H1 (cell line): ENCODE data around the gene PSME1. TPM values are rescaled to one million over a fixed set of nuclear protein-coding genes. Genes with fewer than 3 reads are reported as not detected.

Experiments used
- CTCF ChIA-PET: fragments of 300-600 bp; sonication (Branson Sonifier 250); formaldehyde crosslinking; loops from one replicate; lab custom pipeline; 2021; ENCODE audit not compliant: partially characterized antibody; lab: Charles Lee
- POLR2A ChIA-PET: fragments of 300-600 bp; sonication (Branson Sonifier 250); formaldehyde crosslinking; loops from one replicate; lab custom pipeline; 2021; ENCODE audit warnings: inconsistent platforms; ENCODE audit not compliant: partially characterized antibody; lab: Charles Lee
- DNase-seq, 2 experiments: peaks; one replicate each; pipeline versions ENCODE4 v3.0.0 to v3.0.0-alpha.2; 2010 to 2022; ENCODE audit warnings: low spot score in 2 of 2, low read depth in 1 of 2, mixed read lengths in 1 of 2
- FAIRE-seq: peaks from 2 replicates; lab custom pipeline; 2011; peaks lifted over from hg19 to GRCh38; lab: Jason Lieb, UNC
- H2AFZ ChIP-seq: 2 replicates; pipeline ENCODE4 v1.8.1; 2012; ENCODE audit warnings: low read length, inconsistent platforms
- H2AK5ac ChIP-seq: 2 replicates; pipeline ENCODE4 v1.6.1; 2013; ENCODE audit warnings: low read depth, low read length
- H2BK120ac ChIP-seq: replicated peaks from 2 replicates; pipeline ENCODE3; 2013; ENCODE audit warnings: low read depth, low read length, inconsistent platforms
- H2BK12ac ChIP-seq: 2 replicates; pipeline ENCODE4 v1.6.1; 2013; ENCODE audit warnings: low read depth, low read length
- H2BK15ac ChIP-seq: 2 replicates; pipeline ENCODE4 v1.6.1; 2013; ENCODE audit warnings: low read length
- H2BK20ac ChIP-seq: 2 replicates; pipeline ENCODE4 v1.6.1; 2013; ENCODE audit warnings: low read length
- H2BK5ac ChIP-seq: 2 replicates; pipeline ENCODE4 v1.6.1; 2013; ENCODE audit warnings: low read depth, low read length
- H3K14ac ChIP-seq: 2 replicates; pipeline ENCODE4 v1.6.1; 2013; ENCODE audit warnings: inconsistent platforms; ENCODE audit not compliant: insufficient read length
- H3K18ac ChIP-seq: 2 replicates; pipeline ENCODE4 v1.6.1; 2013; ENCODE audit warnings: low read length; ENCODE audit errors: extremely low read depth
- H3K23ac ChIP-seq: 2 replicates; pipeline ENCODE4 v1.6.1; 2013; ENCODE audit warnings: inconsistent platforms; ENCODE audit not compliant: insufficient read length
- H3K23me2 ChIP-seq: 2 replicates; pipeline ENCODE4 v1.6.1; 2013; ENCODE audit warnings: low read depth, low read length
- H3K27ac ChIP-seq: 2 replicates; pipeline ENCODE4 v1.6.1; 2011; ENCODE audit warnings: low read depth, low read length, inconsistent platforms
- H3K27me3 ChIP-seq, 4 experiments: replicated peaks in 1 of 4; 1 replicate in 1 of 4; 2 replicates in 3 of 4; pipeline versions ENCODE4 v1.6.1 to v1.8.1; 2011 to 2013; ENCODE audit warnings: low read length in 3 of 4, mild to moderate bottlenecking in 3 of 4, inconsistent platforms in 2 of 4, mixed read lengths in 2 of 4, moderate library complexity in 1 of 4; ENCODE audit not compliant: control insufficient read depth in 3 of 4, insufficient read depth in 3 of 4; ENCODE audit errors: extremely low read depth in 1 of 4
- H3K36me3 ChIP-seq, 4 experiments: 2 replicates each; pipeline versions ENCODE4 v1.6.1 to v1.8.1; 2011 to 2013; ENCODE audit warnings: mild to moderate bottlenecking in 4 of 4, low read length in 3 of 4, moderate library complexity in 2 of 4, control low read depth in 1 of 4, inconsistent platforms in 1 of 4; ENCODE audit not compliant: insufficient read depth in 4 of 4, control insufficient read depth in 2 of 4
- H3K4ac ChIP-seq: replicated peaks from 2 replicates; pipeline ENCODE3; 2013; ENCODE audit warnings: low read length, low read depth, mixed read lengths, inconsistent platforms; ENCODE audit not compliant: insufficient read length
- H3K4me1 ChIP-seq, 4 experiments: replicated peaks in 1 of 4; 1 replicate in 1 of 4; 2 replicates in 3 of 4; pipeline versions ENCODE4 v1.6.1 to v1.8.1; 2011 to 2013; ENCODE audit warnings: low read length in 3 of 4, inconsistent platforms in 2 of 4, mixed read lengths in 1 of 4; ENCODE audit not compliant: insufficient read depth in 4 of 4, control insufficient read depth in 3 of 4
- H3K4me2 ChIP-seq, 2 experiments: 2 replicates each; pipeline versions ENCODE4 v1.6.1 to v1.8.1; 2011 to 2013; ENCODE audit warnings: low read depth in 2 of 2, low read length in 2 of 2, control low read depth in 1 of 2, inconsistent platforms in 1 of 2, mild to moderate bottlenecking in 1 of 2; ENCODE audit not compliant: insufficient read depth in 1 of 2
- H3K4me3 ChIP-seq, 4 experiments: fragments of 200-600, 300-600 bp in 1 of 4; sonication (generic), shearing (Covaris generic), sonication (Bioruptor Twin) in 1 of 4; 2 replicates each; pipeline versions ENCODE4 v1.5.1 to v1.8.1; 2011 to 2016; ENCODE audit warnings: low read length in 4 of 4, low read depth in 3 of 4, control low read depth in 2 of 4, inconsistent platforms in 2 of 4, mild to moderate bottlenecking in 2 of 4, mixed read lengths in 1 of 4, moderate library complexity in 1 of 4; ENCODE audit not compliant: insufficient read depth in 2 of 4; ENCODE audit errors: extremely low read depth in 1 of 4
- H3K56ac ChIP-seq: replicated peaks from 2 replicates; pipeline ENCODE3; 2013; ENCODE audit warnings: low read depth, mild to moderate bottlenecking, mixed read lengths, low read length, inconsistent platforms; ENCODE audit not compliant: insufficient read length
- H3K79me1 ChIP-seq: 2 replicates; pipeline ENCODE4 v1.6.1; 2013; ENCODE audit warnings: low read depth, low read length, control low read depth
- H3K79me2 ChIP-seq, 2 experiments: 2 replicates each; pipeline versions ENCODE4 v1.6.1 to v1.8.1; 2012 to 2013; ENCODE audit warnings: low read length in 2 of 2, mild to moderate bottlenecking in 2 of 2, inconsistent platforms in 1 of 2; ENCODE audit not compliant: insufficient read depth in 2 of 2, control insufficient read depth in 1 of 2
- H3K9ac ChIP-seq, 4 experiments: replicated peaks in 1 of 4; 1 replicate in 1 of 4; 2 replicates in 3 of 4; pipeline versions ENCODE4 v1.6.1 to v1.8.1; 2011 to 2013; ENCODE audit warnings: low read depth in 3 of 4, low read length in 3 of 4, control low read depth in 2 of 4, mild to moderate bottlenecking in 2 of 4, moderate library complexity in 2 of 4, inconsistent platforms in 1 of 4; ENCODE audit errors: extremely low read depth in 1 of 4
- H3K9me3 ChIP-seq, 2 experiments: 2 replicates each; pipeline versions ENCODE4 v1.6.1 to v1.8.1; 2012 to 2013; ENCODE audit warnings: mild to moderate bottlenecking in 2 of 2, moderate library complexity in 2 of 2, control low read depth in 1 of 2, inconsistent platforms in 1 of 2, low read depth in 1 of 2, low read length in 1 of 2, mixed read lengths in 1 of 2; ENCODE audit not compliant: insufficient read depth in 2 of 2
- H4K20me1 ChIP-seq, 2 experiments: replicated peaks in 1 of 2; 2 replicates each; pipeline versions ENCODE3 to v1.8.1; 2011 to 2013; ENCODE audit warnings: inconsistent platforms in 2 of 2, low read length in 2 of 2, mild to moderate bottlenecking in 1 of 2; ENCODE audit not compliant: insufficient read depth in 2 of 2, control insufficient read depth in 1 of 2
- H4K5ac ChIP-seq: 2 replicates; pipeline ENCODE4 v1.6.1; 2013; ENCODE audit warnings: low read length, low read depth, mixed read lengths, inconsistent platforms; ENCODE audit not compliant: insufficient read length
- H4K8ac ChIP-seq: 2 replicates; pipeline ENCODE4 v1.8.0; 2013; ENCODE audit warnings: mild to moderate bottlenecking, moderate library complexity, low read length, inconsistent platforms; ENCODE audit not compliant: insufficient read depth; ENCODE audit errors: extremely low read depth
- H4K91ac ChIP-seq: replicated peaks from 2 replicates; pipeline ENCODE3; 2013; ENCODE audit warnings: low read length, mixed read lengths, inconsistent platforms; ENCODE audit not compliant: insufficient read length
- BACH1 ChIP-seq: IDR thresholded peaks from 2 replicates; pipeline ENCODE4 v1.6.1; 2012; ENCODE audit warnings: low read length, improper control_type of control experiment
- CEBPB ChIP-seq: IDR thresholded peaks from 2 replicates; pipeline ENCODE4 v1.6.1; 2012; ENCODE audit warnings: low read depth, low read length
- CREB1 ChIP-seq: IDR thresholded peaks from 2 replicates; pipeline ENCODE4 v1.6.1; 2012; ENCODE audit warnings: inconsistent platforms
- CTBP2 ChIP-seq: IDR thresholded peaks from 2 replicates; pipeline ENCODE4 v1.7.0; 2011; ENCODE audit warnings: borderline replicate concordance, mild to moderate bottlenecking, moderate library complexity, mixed read lengths, low read length; ENCODE audit not compliant: insufficient read depth, insufficient read length
- KDM1A ChIP-seq: fragments of 200-600, 300-600 bp; sonication (generic); IDR thresholded peaks from 2 replicates; pipeline ENCODE4 v1.7.1; 2016; ENCODE audit warnings: mild to moderate bottlenecking, low read length, borderline replicate concordance
- NRF1 ChIP-seq: IDR thresholded peaks from 2 replicates; pipeline ENCODE4 v1.6.1; 2011; ENCODE audit warnings: mild to moderate bottlenecking, low read depth, low read length, improper control_type of control experiment
- POLR2A ChIP-seq, 2 experiments: IDR thresholded peaks; 1 replicate in 1 of 2; 2 replicates in 1 of 2; pipeline ENCODE4 v1.6.1; 2011; ENCODE audit warnings: low read depth in 2 of 2, low read length in 2 of 2, mild to moderate bottlenecking in 2 of 2; ENCODE audit errors: control extremely low read depth in 1 of 2
- POLR2AphosphoS5 ChIP-seq: IDR thresholded peaks from 2 replicates; pipeline ENCODE4 v1.6.1; 2011; ENCODE audit warnings: low read depth, low read length
- RNF2 ChIP-seq: fragments of 200-900, 300-1000 bp; sonication (generic); IDR thresholded peaks from 2 replicates; pipeline ENCODE4 v1.7.1; 2016; ENCODE audit warnings: borderline replicate concordance, low read depth, mild to moderate bottlenecking, antibody characterized with exemption, low read length; ENCODE audit not compliant: poor library complexity, severe bottlenecking; ENCODE audit errors: missing control alignments
- SAP30 ChIP-seq: fragments of 300-600 bp; sonication (generic); IDR thresholded peaks from 2 replicates; pipeline ENCODE4 v1.7.1; 2012; ENCODE audit warnings: low read length, moderate library complexity, mild to moderate bottlenecking, inconsistent platforms; ENCODE audit not compliant: insufficient read depth, insufficient replicate concordance
- SRF ChIP-seq: IDR thresholded peaks from 2 replicates; pipeline ENCODE4 v1.6.1; 2011; ENCODE audit warnings: mild to moderate bottlenecking, low read depth, low read length, moderate library complexity
- TBP ChIP-seq: IDR thresholded peaks from 2 replicates; pipeline ENCODE4 v1.6.1; 2011; ENCODE audit warnings: low read depth, low read length, improper control_type of control experiment
- USF2 ChIP-seq: IDR thresholded peaks from 2 replicates; pipeline ENCODE4 v1.6.1; 2011; ENCODE audit warnings: low read length, improper control_type of control experiment
- WGBS, 2 experiments: shearing (Covaris generic) in 1 of 2; methylation state at CpG; one replicate each; pipeline versions ENCODE4 v1.1.6 to v1.1.7; 2013 to 2015; ENCODE audit warnings: low lambda C conversion rate in 2 of 2, mixed read lengths in 2 of 2, inconsistent platforms in 1 of 2, low coverage in 1 of 2, missing lambda C conversion rate in 1 of 2; ENCODE audit not compliant: insufficient replicate concordance in 2 of 2, insufficient coverage in 1 of 2, insufficient read length in 1 of 2; ENCODE audit errors: extremely low coverage in 1 of 2, missing lambda C conversion rate in 1 of 2; 5-methylcytosine and 5-hydroxymethylcytosine counted together
- polyA plus RNA-seq, 7 experiments: library from polyadenylated mRNA; depleted of rRNA in 3 of 7; stranded (reverse) in 5 of 7; unstranded in 2 of 7; fragments of >200 nt in 5 of 7; fragments of 200-250 nt in 2 of 7; gene quantifications; 1 replicate in 5 of 7; 2 replicates in 1 of 7; 4 replicates in 1 of 7; pipeline versions ENCODE4 v1.2.1 to v1.2.3, GENCODE V29; 2011 to 2013; ENCODE audit warnings: missing spikeins in 2 of 7, mixed read lengths in 2 of 7
- total RNA-seq: library from RNA; stranded (reverse); fragmentation: NEBNext Ultra II Directional; extraction: Animal tissue kit (Norgen Biotek cat#: 25700); gene quantifications from 2 replicates; pipeline ENCODE4 v1.2.1, GENCODE V29; 2021

Gene PSME1
- total and polyA plus RNA-seq, 2 of the 8 experiments (the other 6 are each of a cell fraction or from before 2014, with no cell fraction given) = 74.9 to 85.9 TPM

GRCh38 chr14:24117179-24117578 is 18.8 kb upstream of the PSME1 start:
- H4K5ac ChIP-seq = no peak overlapping the region
- POLR2A ChIA-PET = interaction anchor here (0.9 to 7.1 kb wide), 10 partner anchors 11 to 96 kb away, joined by 3 to 125 read pairs (median 5); partner anchors contain the start of genes CHMP4A, EMC9, FITM1 and IRF9
- H2BK120ac ChIP-seq = no peak overlapping the region
- no peak overlapping the region for H2BK15ac ChIP-seq
- H3K4ac ChIP-seq = no peak overlapping the region
- peaks cover 5% of the 10 kb centered on the region; the same call in 1 of the 2 replicates for H3K79me1 ChIP-seq
- H2BK12ac ChIP-seq = no peak overlapping the region
- H3K18ac ChIP-seq = no peak overlapping the region
- H3K4me1 ChIP-seq = peaks cover 0 to 4% (median 2%) of the 10 kb centered on the region in 4 experiments; a peak in 5 of 7 replicates
- peaks cover 0 to 10% of the 10 kb centered on the region in 2 experiments; a peak in 2 of 4 replicates for H3K79me2 ChIP-seq
- H2BK5ac ChIP-seq = no peak overlapping the region
- no peak overlapping the region for H3K14ac ChIP-seq
- TF ChIP-seq USF2 (no peak), CREB1 (no peak), KDM1A (no peak), POLR2AphosphoS5 (no peak), NRF1 (no peak), RNF2 (no peak), CEBPB (no peak), BACH1 (no peak), TBP (no peak), POLR2A (IDR thresholded peaks at IDR 0.05; ENCODE audit: control extremely low read depth in 1 of 2, low read depth in 2 of 2, low read length in 2 of 2) (no peak), CTBP2 (no peak), SRF (no peak), SAP30 (no peak)
- no peak overlapping the region for H3K4me3 ChIP-seq
- no peak overlapping the region for H2AK5ac ChIP-seq
- no peaks in the 10 kb centered on the region for H3K9me3 ChIP-seq
- H4K91ac ChIP-seq = no peak overlapping the region
- H3K23me2 ChIP-seq = peaks cover 7% of the 10 kb centered on the region
- no peak overlapping the region for H3K9ac ChIP-seq
- H4K20me1 ChIP-seq = peaks cover 0 to 3% of the 10 kb centered on the region in 2 experiments
- FAIRE-seq (no peak), DNase-seq (no peak)
- 92% methylated on average over 6 of the region's 6 CpGs; no CpG with 5 or more reads in 1 of the 2 experiments for WGBS, 2 experiments
- H3K23ac ChIP-seq = no peak overlapping the region
- no peak overlapping the region for H3K27ac ChIP-seq
- H4K8ac ChIP-seq = no peak overlapping the region
- peaks cover 14 to 34% (median 31%) of the 10 kb centered on the region in 4 experiments for H3K36me3 ChIP-seq
- no peak overlapping the region for H3K56ac ChIP-seq
- CTCF ChIA-PET = interaction anchor here (0.6 to 2.4 kb wide), 6 partner anchors 9 to 58 kb away, joined by 3 to 10 read pairs (median 4); no protein-coding TSS in a partner anchor
- no peak overlapping the region for H2AFZ ChIP-seq
- H3K4me2 ChIP-seq = no peak overlapping the region
- no peaks in the 10 kb centered on the region for H3K27me3 ChIP-seq
- no peak overlapping the region for H2BK20ac ChIP-seq
